Hepatocyte (in vitro differentiated cells): ENCODE measurements around the gene PIAS1. TPM values are rescaled to one million over a fixed set of nuclear protein-coding genes. Genes with fewer than 3 reads are reported as not detected.

ENCODE experiments used
- DNase-seq: peaks from one replicate; pipeline ENCODE4 v3.0.0-alpha.2; 2016; ENCODE audit warnings: low spot score
- H2AFZ ChIP-seq: fragments of 200-600 bp; sonication (generic); 2 replicates; pipeline ENCODE4 v1.6.0; 2016; ENCODE audit warnings: antibody characterized with exemption, mild to moderate bottlenecking
- H3K27ac ChIP-seq: fragments of 200-600 bp; sonication (generic); 2 replicates; pipeline ENCODE4 v1.5.1; 2016; ENCODE audit warnings: mild to moderate bottlenecking
- H3K27me3 ChIP-seq: fragments of 200-600 bp; sonication (generic); 2 replicates; pipeline ENCODE4 v1.6.1; 2016
- H3K36me3 ChIP-seq: fragments of 200-600 bp; sonication (generic); replicated peaks from 2 replicates; pipeline ENCODE4 v1.5.1; 2016; ENCODE audit warnings: low read depth; ENCODE audit not compliant: insufficient read depth
- H3K4me1 ChIP-seq: fragments of 200-600 bp; sonication (generic); 2 replicates; pipeline ENCODE4 v1.5.1; 2016; ENCODE audit warnings: mild to moderate bottlenecking, moderate library complexity; ENCODE audit not compliant: insufficient read depth
- H3K4me2 ChIP-seq: fragments of 200-600 bp; sonication (generic); 2 replicates; pipeline ENCODE4 v1.6.0; 2016
- H3K4me3 ChIP-seq: fragments of 200-600 bp; sonication (generic); 2 replicates; pipeline ENCODE4 v1.5.1; 2016; ENCODE audit warnings: mild to moderate bottlenecking
- H3K79me2 ChIP-seq: fragments of 200-600 bp; sonication (generic); 2 replicates; pipeline ENCODE4 v1.6.0; 2017; ENCODE audit warnings: mild to moderate bottlenecking
- H3K9me2 ChIP-seq: fragments of 200-600 bp; sonication (generic); replicated peaks from 2 replicates; pipeline ENCODE4 v1.6.0; 2017; ENCODE audit warnings: mild to moderate bottlenecking; ENCODE audit not compliant: insufficient read depth
- H3K9me3 ChIP-seq: fragments of 200-600 bp; sonication (generic); 2 replicates; pipeline ENCODE4 v1.5.1; 2016; ENCODE audit warnings: low read depth, mild to moderate bottlenecking
- H4K20me1 ChIP-seq: fragments of 200-600 bp; sonication (generic); 2 replicates; pipeline ENCODE4 v1.6.0; 2016; ENCODE audit warnings: mild to moderate bottlenecking; ENCODE audit not compliant: insufficient read depth, poor library complexity, severe bottlenecking
- CTCF ChIP-seq: fragments of 200-600 bp; sonication (generic); IDR thresholded peaks from 2 replicates; pipeline ENCODE4 v1.5.1; 2016; ENCODE audit warnings: antibody characterized with exemption, mild to moderate bottlenecking; ENCODE audit not compliant: poor library complexity
- EZH2 ChIP-seq: fragments of 200-600 bp; sonication (generic); IDR thresholded peaks from 2 replicates; pipeline ENCODE4 v1.6.1; 2016; ENCODE audit warnings: antibody characterized with exemption, mild to moderate bottlenecking, borderline replicate concordance
- EZH2phosphoT487 ChIP-seq: fragments of 200-600 bp; sonication (generic); IDR thresholded peaks from one replicate; pipeline ENCODE4 v1.6.1; 2018; ENCODE audit warnings: antibody characterized with exemption, mild to moderate bottlenecking, low read depth, moderate library complexity; ENCODE audit not compliant: unreplicated experiment, severe bottlenecking
- WGBS: methylation state at CpG from one replicate; pipeline ENCODE4 v1.1.6; 2016; ENCODE audit warnings: low lambda C conversion rate; ENCODE audit errors: missing lambda C conversion rate; 5-methylcytosine and 5-hydroxymethylcytosine counted together
- polyA plus RNA-seq: library from polyadenylated mRNA; unstranded; fragments of >200 nt; fragmentation: Nextera tagmentation; extraction: Ambion mirVana; gene quantifications from 2 replicates; pipeline ENCODE4 v1.2.1, GENCODE V29; 2016
- total RNA-seq: library from RNA; depleted of rRNA; stranded (reverse); fragments of >200 nt; gene quantifications from 2 replicates; pipeline ENCODE4 v1.2.3, GENCODE V29; 2014

The PIAS1 gene
- total and polyA plus RNA-seq, 2 experiments from 2014 or later, result 22.6 to 45.4 TPM

- peaks cover 35% of the 10 kb centered on the region for H3K4me1 ChIP-seq
- H3K4me3 ChIP-seq, result no peak overlapping the region
- H3K9me3 ChIP-seq, result no peaks in the 10 kb centered on the region
- no peak for DNase-seq
- TF ChIP-seq EZH2phosphoT487, result no peak
- no peak for TF ChIP-seq EZH2
- TF ChIP-seq CTCF, result no peak
- no peaks in the 10 kb centered on the region for H3K27me3 ChIP-seq
- H3K27ac ChIP-seq, result no peak overlapping the region
- H4K20me1 ChIP-seq, result no peaks in the 10 kb centered on the region
- no peaks in the 10 kb centered on the region for H3K9me2 ChIP-seq
- H3K79me2 ChIP-seq, result no peaks in the 10 kb centered on the region
- no peaks in the 10 kb centered on the region for H3K36me3 ChIP-seq
- 97% methylated on average over 4 of the region's 4 CpGs for WGBS
- H3K4me2 ChIP-seq, result no peak overlapping the region
- no peak overlapping the region for H2AFZ ChIP-seq
Observed at GRCh38 chr15:68235022-68235421, 180.9 kb downstream of the PIAS1 start.

GRCh38 chr15:68239025-68239424 is 184.9 kb downstream of the PIAS1 start:
- Histone ChIP-seq H3K27ac (no peak overlapping the region), H3K4me1 (peaks cover 3% of the 10 kb centered on the region), H2AFZ (no peak overlapping the region), H3K9me2 (no peaks in the 10 kb centered on the region), H3K4me2 (no peak overlapping the region), H3K79me2 (no peaks in the 10 kb centered on the region), H3K27me3 (no peaks in the 10 kb centered on the region), H3K4me3 (no peak overlapping the region), H4K20me1 (no peaks in the 10 kb centered on the region), H3K9me3 (no peaks in the 10 kb centered on the region), H3K36me3 (no peaks in the 10 kb centered on the region)
- no peak for TF ChIP-seq CTCF
- no peak for TF ChIP-seq EZH2
- no peak for TF ChIP-seq EZH2phosphoT487
- DNase-seq, result no peak

GRCh38 chr15:68241088-68241935 is 187.2 kb downstream of the PIAS1 start:
- Histone ChIP-seq H3K4me3 (no peak overlapping the region), H3K36me3 (no peaks in the 10 kb centered on the region), H3K27ac (no peak overlapping the region), H2AFZ (no peak overlapping the region), H3K9me2 (no peaks in the 10 kb centered on the region), H3K27me3 (no peaks in the 10 kb centered on the region), H4K20me1 (no peaks in the 10 kb centered on the region), H3K4me2 (no peak overlapping the region), H3K79me2 (no peaks in the 10 kb centered on the region), H3K9me3 (peaks cover 3% of the 10 kb centered on the region), H3K4me1 (no peaks in the 10 kb centered on the region)
- WGBS, result 76% methylated on average over 5 of the region's 5 CpGs
- TF ChIP-seq EZH2, result no peak
- TF ChIP-seq CTCF, result no peak
- TF ChIP-seq EZH2phosphoT487, result no peak
- no peak for DNase-seq

Other genes starting within 250 kb of the PIAS1 start
- gene SKOR1, start 228.8 kb upstream of the PIAS1 start, total RNA-seq, result 0.12 and 0.23 TPM in 2 replicates
- gene SKOR1, start 228.8 kb upstream of the PIAS1 start, polyA plus RNA-seq, result 0.26 and 0.52 TPM in 2 replicates
- not detected in 2 replicates for gene RNU6-1, start 214.3 kb upstream of the PIAS1 start, total RNA-seq
- not detected in 2 replicates for gene RNU6-1, start 214.3 kb upstream of the PIAS1 start, polyA plus RNA-seq
- gene CALML4, start 151.0 kb downstream of the PIAS1 start, total RNA-seq, result 44.8 and 49.6 TPM in 2 replicates
- 72.7 and 79.8 TPM in 2 replicates for gene CALML4, start 151.0 kb downstream of the PIAS1 start, polyA plus RNA-seq
- 18.7 and 19.5 TPM in 2 replicates for gene CLN6, start 175.4 kb downstream of the PIAS1 start, total RNA-seq
- gene CLN6, start 175.4 kb downstream of the PIAS1 start, polyA plus RNA-seq, result 10.7 and 11.0 TPM in 2 replicates
- 54.8 and 62.8 TPM in 2 replicates for gene FEM1B, start 223.4 kb downstream of the PIAS1 start, total RNA-seq
- gene FEM1B, start 223.4 kb downstream of the PIAS1 start, polyA plus RNA-seq, result 11.9 and 12.1 TPM in 2 replicates